MCF 10A (cell line): ENCODE data around the gene IKZF1. TPM values are rescaled to one million over a fixed set of nuclear protein-coding genes. Genes with fewer than 3 reads are reported as not detected.

Experiments
- BruUV-seq: library from RNA; stranded (reverse); fragments of 400-500 nt; replicated peaks from 2 replicates; lab custom pipeline; 2021; lab: Mats Ljungman, UMichigan
- CTCF ChIA-PET: fragments of 300-600 bp; sonication (Branson Sonifier 250); formaldehyde crosslinking; extraction: SDS; loops from one replicate; lab custom pipeline; 2021; ENCODE audit warnings: antibody characterized with exemption, inconsistent platforms; lab: Yijun Ruan, JAX
- POLR2A ChIA-PET: fragments of 300-600, 350-650 bp; sonication (Branson Sonifier 250); formaldehyde crosslinking; extraction: SDS; loops from one replicate; lab custom pipeline; 2020; ENCODE audit warnings: antibody characterized with exemption, inconsistent platforms; lab: Yijun Ruan, JAX
- DNase-seq: peaks from one replicate; pipeline ENCODE4 v3.0.0-alpha.2; 2018; ENCODE audit not compliant: unreplicated experiment
- H3K27ac Mint-ChIP-seq: one replicate; pipeline ENCODE4 v1.8.0; 2022; ENCODE audit warnings: mild to moderate bottlenecking, low read depth, mixed read lengths; ENCODE audit not compliant: unreplicated experiment
- H3K27me3 Mint-ChIP-seq: one replicate; pipeline ENCODE4 v1.8.0; 2022; ENCODE audit warnings: mixed read lengths; ENCODE audit not compliant: insufficient read depth, unreplicated experiment
- H3K36me3 Mint-ChIP-seq: one replicate; pipeline ENCODE4 v1.8.0; 2022; ENCODE audit warnings: mild to moderate bottlenecking, moderate library complexity, mixed read lengths; ENCODE audit not compliant: insufficient read depth, unreplicated experiment
- H3K4me1 Mint-ChIP-seq: one replicate; pipeline ENCODE4 v1.8.0; 2022; ENCODE audit warnings: mixed read lengths; ENCODE audit not compliant: insufficient read depth, unreplicated experiment
- H3K4me3 Mint-ChIP-seq: one replicate; pipeline ENCODE4 v1.8.0; 2022; ENCODE audit warnings: mild to moderate bottlenecking, moderate library complexity, mixed read lengths; ENCODE audit not compliant: unreplicated experiment
- H3K9me3 Mint-ChIP-seq: one replicate; pipeline ENCODE4 v1.8.0; 2022; ENCODE audit warnings: mixed read lengths; ENCODE audit not compliant: unreplicated experiment
- CTCF ChIP-seq: fragments of 200-600 bp; IDR thresholded peaks from one replicate; pipeline ENCODE4 v1.8.0; 2022; ENCODE audit warnings: antibody characterized with exemption, mild to moderate bottlenecking; ENCODE audit not compliant: unreplicated experiment
- intact Hi-C: fragments of 100-400 bp; cut with micrococcal nuclease; formaldehyde crosslinking; loops from 2 replicates; pipeline ENCODE4 v1.14.1; 2022
- total RNA-seq: library from RNA; stranded (reverse); gene quantifications from 2 replicates; pipeline ENCODE4 v1.2.3, GENCODE V29; 2022

The IKZF1 gene
- total RNA-seq, 1 experiment from 2014 or later: not detected

- Mint-ChIP-seq H3K27ac (no peak overlapping the region), H3K9me3 (no peaks in the 10 kb centered on the region), H3K36me3 (no peaks in the 10 kb centered on the region), H3K4me1 (no peaks in the 10 kb centered on the region), H3K27me3 (no peaks in the 10 kb centered on the region), H3K4me3 (peak overlapping the region; percentile 6)
- intact Hi-C loops: no loop called here
- DNase-seq: peak; percentile 90
- no TSS peak for BruUV-seq
- CTCF ChIA-PET: interaction anchor here (0.6 to 1.8 kb wide), 3 partner anchors 14 to 230 kb away, joined by 3 to 4 read pairs (median 3); no protein-coding TSS in a partner anchor
- TF ChIP-seq CTCF: no peak
- POLR2A ChIA-PET: no interaction called here
These were observed 74.6 kb downstream of the IKZF1 start for GRCh38 chr7:50379082-50379481.

- Mint-ChIP-seq H3K9me3 (no peaks in the 10 kb centered on the region), H3K4me3 (no peak overlapping the region)
These were observed 75.0 kb downstream of the IKZF1 start for GRCh38 chr7:50379539-50379938.

GRCh38 chr7:50382455-50382854 is 77.9 kb downstream of the IKZF1 start:
- Mint-ChIP-seq H3K36me3 (no peaks in the 10 kb centered on the region), H3K27ac (no peak overlapping the region), H3K27me3 (peaks cover 1% of the 10 kb centered on the region), H3K4me3 (no peak overlapping the region), H3K4me1 (no peaks in the 10 kb centered on the region), H3K9me3 (no peaks in the 10 kb centered on the region)
- POLR2A ChIA-PET: no interaction called here
- TF ChIP-seq CTCF: no peak
- no peak for DNase-seq
- CTCF ChIA-PET: interaction anchor here (0.6 to 1.5 kb wide), 2 partner anchors 36 to 155 kb away, joined by 3 to 6 read pairs; no protein-coding TSS in a partner anchor
- intact Hi-C loops: no loop called here
- BruUV-seq: no TSS peak

More at GRCh38 chr7:50379539-50379938, 75.0 kb downstream of the IKZF1 start:
- Mint-ChIP-seq H3K4me1 (no peaks in the 10 kb centered on the region), H3K36me3 (no peaks in the 10 kb centered on the region), H3K27ac (no peak overlapping the region), H3K27me3 (no peaks in the 10 kb centered on the region)
- TF ChIP-seq CTCF: no peak
- ChIA-PET POLR2A (no interaction called here), CTCF (interaction anchor here (0.6 to 1.8 kb wide), 3 partner anchors 13 to 231 kb away, joined by 3 to 4 read pairs (median 3); no protein-coding TSS in a partner anchor)
- no peak for DNase-seq
- intact Hi-C loops: no loop called here
- BruUV-seq: no TSS peak

- Mint-ChIP-seq H3K4me1 (no peaks in the 10 kb centered on the region), H3K27ac (no peak overlapping the region), H3K27me3 (peaks cover 43% of the 10 kb centered on the region), H3K36me3 (no peaks in the 10 kb centered on the region), H3K9me3 (no peaks in the 10 kb centered on the region), H3K4me3 (no peak overlapping the region)
- TF ChIP-seq CTCF: no peak
- BruUV-seq: no TSS peak
- intact Hi-C loops: no loop called here
- DNase-seq: no peak
- ChIA-PET POLR2A (no interaction called here), CTCF (no interaction called here)
These were observed 82.8 kb downstream of the IKZF1 start for GRCh38 chr7:50387351-50387750.
